DOHH2 (cell line): ENCODE data around the gene RAB37.

ENCODE experiments used
- CTCF ChIP-seq: fragments of 200-600 bp; sonication (generic); IDR thresholded peaks from one replicate; pipeline ENCODE4 v1.5.1; 2014; ENCODE audit warnings: antibody characterized with exemption, mild to moderate bottlenecking, low read depth, low read length; ENCODE audit not compliant: poor library complexity, severe bottlenecking
- EZH2phosphoT487 ChIP-seq: fragments of 200-600 bp; sonication (generic); IDR thresholded peaks from 2 replicates; pipeline ENCODE4 v1.6.1; 2017; ENCODE audit warnings: borderline replicate concordance, mild to moderate bottlenecking, antibody characterized with exemption, low read length, moderate library complexity, mixed read lengths

GRCh38 chr17:74748529-74749278, 11.6 kb downstream of the RAB37 start, which contains the start of gene NHERF1:
- TF ChIP-seq CTCF (peak; percentile 55), EZH2phosphoT487 (no peak)
